OCI-LY1 (cell line): ENCODE data around the gene PKNOX2.

ENCODE experiments used
- H2AFZ ChIP-seq: fragments of 200-600 bp; sonication (generic), shearing (Covaris generic); 2 replicates; pipeline ENCODE4 v1.6.0; 2014; ENCODE audit warnings: antibody characterized with exemption, mild to moderate bottlenecking, low read length
- H3F3A ChIP-seq: fragments of 200-600 bp; sonication (generic), shearing (Covaris generic); 2 replicates; pipeline ENCODE4 v1.6.0; 2014; ENCODE audit warnings: mild to moderate bottlenecking, antibody characterized with exemption, low read length, moderate library complexity; ENCODE audit not compliant: insufficient read depth
- H3K27ac ChIP-seq: fragments of 200-600 bp; sonication (generic); 2 replicates; pipeline ENCODE4 v1.5.1; 2014; ENCODE audit warnings: low read length, mixed run types, mild to moderate bottlenecking, low read depth; ENCODE audit not compliant: poor library complexity, severe bottlenecking
- H3K27me3 ChIP-seq: fragments of 200-600 bp; sonication (generic); 2 replicates; pipeline ENCODE4 v1.6.0; 2014; ENCODE audit warnings: antibody characterized with exemption, mild to moderate bottlenecking, low read length, moderate library complexity; ENCODE audit not compliant: insufficient read depth
- H3K36me3 ChIP-seq: fragments of 200-600 bp; sonication (generic); 2 replicates; pipeline ENCODE4 v1.6.1; 2014; ENCODE audit warnings: mild to moderate bottlenecking, antibody characterized with exemption, low read length, moderate library complexity, mixed read lengths; ENCODE audit not compliant: insufficient read depth
- H3K4me1 ChIP-seq: fragments of 200-600 bp; sonication (generic); 2 replicates; pipeline ENCODE4 v1.5.1; 2014; ENCODE audit warnings: mild to moderate bottlenecking, low read length, moderate library complexity; ENCODE audit not compliant: insufficient read depth, severe bottlenecking
- H3K4me2 ChIP-seq: fragments of 200-600 bp; sonication (generic), shearing (Covaris generic); 2 replicates; pipeline ENCODE4 v1.6.1; 2014; ENCODE audit warnings: low read length
- H3K4me3 ChIP-seq: fragments of 200-600 bp; sonication (generic); 2 replicates; pipeline ENCODE4 v1.5.1; 2014; ENCODE audit warnings: low read length, low read depth, mild to moderate bottlenecking, mixed read lengths; ENCODE audit not compliant: poor library complexity, severe bottlenecking
- H3K79me2 ChIP-seq: fragments of 200-600 bp; shearing (Covaris generic); 2 replicates; pipeline ENCODE4 v1.6.1; 2016; ENCODE audit warnings: mixed run types, low read length, mixed read lengths; ENCODE audit not compliant: insufficient read depth
- H3K9ac ChIP-seq: fragments of 200-600 bp; sonication (generic), shearing (Covaris generic); 2 replicates; pipeline ENCODE4 v1.6.1; 2014; ENCODE audit warnings: mild to moderate bottlenecking, low read length, mixed read lengths
- H3K9me2 ChIP-seq: fragments of 200-600 bp; sonication (generic), shearing (Covaris generic); 2 replicates; pipeline ENCODE4 v1.6.1; 2014; ENCODE audit warnings: low read depth, mild to moderate bottlenecking, low read length, mixed read lengths
- H3K9me3 ChIP-seq: fragments of 200-600 bp; shearing (Covaris generic); 2 replicates; pipeline ENCODE4 v1.6.1; 2014; ENCODE audit warnings: low read length, mixed read lengths
- H4K20me1 ChIP-seq: fragments of 200-600 bp; sonication (generic), shearing (Covaris generic); 2 replicates; pipeline ENCODE4 v1.6.0; 2016; ENCODE audit warnings: mild to moderate bottlenecking, low read length; ENCODE audit not compliant: insufficient read depth
- CTCF ChIP-seq: fragments of 200-600 bp; sonication (generic), shearing (Covaris generic); IDR thresholded peaks from 2 replicates; pipeline ENCODE4 v1.5.1; 2017; ENCODE audit warnings: mild to moderate bottlenecking, antibody characterized with exemption, low read length, moderate library complexity, mixed read lengths
- EZH2 ChIP-seq: fragments of 200-600 bp; sonication (generic), shearing (Covaris generic); IDR thresholded peaks from 2 replicates; pipeline ENCODE4 v1.8.0; 2017; ENCODE audit warnings: borderline replicate concordance, mixed run types, mild to moderate bottlenecking, antibody characterized with exemption, low read length, moderate library complexity, mixed read lengths

PKNOX2 gene

DNA sequence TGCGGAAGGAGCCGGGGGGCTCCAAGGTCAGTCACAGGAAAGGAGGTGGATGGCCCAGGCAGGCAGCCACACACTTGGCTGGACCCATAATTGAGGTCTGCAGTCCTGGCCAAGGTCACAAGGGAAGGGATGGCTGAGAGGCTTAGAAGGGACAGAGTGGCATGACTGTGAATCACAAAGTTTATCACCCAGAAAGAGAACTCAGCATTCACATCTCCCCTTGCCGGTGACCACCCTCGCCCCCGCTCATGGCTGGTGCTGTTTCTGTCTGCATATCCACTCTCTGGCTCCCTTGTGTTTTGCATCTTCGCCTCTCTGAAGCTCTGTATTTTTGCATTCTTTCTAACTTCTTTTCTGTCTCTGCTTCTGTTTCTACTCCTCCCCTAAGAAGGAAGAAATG is 214.0 kb downstream of the PKNOX2 start:
- no peaks in the 10 kb centered on the region for H3F3A ChIP-seq
- no peaks in the 10 kb centered on the region for H3K4me1 ChIP-seq
- no peaks in the 10 kb centered on the region for H3K9me3 ChIP-seq
- no peak overlapping the region for H3K4me3 ChIP-seq
- no peaks in the 10 kb centered on the region for H3K36me3 ChIP-seq
- no peak overlapping the region for H3K9ac ChIP-seq
- no peak for TF ChIP-seq EZH2
- TF ChIP-seq CTCF: no peak
- H4K20me1 ChIP-seq: no peaks in the 10 kb centered on the region
- H3K27me3 ChIP-seq: no peaks in the 10 kb centered on the region
- no peaks in the 10 kb centered on the region for H3K9me2 ChIP-seq
- H3K4me2 ChIP-seq: no peak overlapping the region
- H3K79me2 ChIP-seq: no peaks in the 10 kb centered on the region
- H3K27ac ChIP-seq: no peak overlapping the region
- no peak overlapping the region for H2AFZ ChIP-seq

DNA sequence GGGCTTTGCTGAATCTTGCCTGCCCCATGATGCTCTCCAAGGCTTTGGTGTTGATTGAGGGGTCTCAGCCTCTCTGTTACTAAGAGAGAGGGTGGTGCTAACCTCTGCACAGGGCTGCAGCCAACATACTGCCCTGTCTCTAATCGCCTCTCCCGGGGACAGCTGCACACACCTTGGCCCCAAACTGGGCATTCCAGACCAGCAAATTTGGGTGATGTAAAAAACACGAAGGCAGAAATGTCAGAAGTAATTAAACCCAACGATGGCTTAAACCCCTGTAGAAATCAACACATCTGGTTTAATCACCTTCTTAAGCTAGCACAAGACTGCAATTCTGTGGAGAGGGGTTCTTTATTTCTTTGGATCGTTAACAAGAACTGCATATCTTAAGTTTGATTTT is 215.0 kb downstream of the PKNOX2 start:
- TF ChIP-seq EZH2 (no peak), CTCF (no peak)
- Histone ChIP-seq H3K9me2 (no peaks in the 10 kb centered on the region), H3K27ac (no peak overlapping the region), H3K9ac (no peak overlapping the region), H3F3A (no peaks in the 10 kb centered on the region), H3K4me1 (no peaks in the 10 kb centered on the region), H3K9me3 (no peaks in the 10 kb centered on the region), H3K27me3 (no peaks in the 10 kb centered on the region), H3K4me2 (no peak overlapping the region), H3K79me2 (no peaks in the 10 kb centered on the region), H2AFZ (no peak overlapping the region), H3K36me3 (no peaks in the 10 kb centered on the region), H4K20me1 (no peaks in the 10 kb centered on the region), H3K4me3 (no peak overlapping the region)

DNA sequence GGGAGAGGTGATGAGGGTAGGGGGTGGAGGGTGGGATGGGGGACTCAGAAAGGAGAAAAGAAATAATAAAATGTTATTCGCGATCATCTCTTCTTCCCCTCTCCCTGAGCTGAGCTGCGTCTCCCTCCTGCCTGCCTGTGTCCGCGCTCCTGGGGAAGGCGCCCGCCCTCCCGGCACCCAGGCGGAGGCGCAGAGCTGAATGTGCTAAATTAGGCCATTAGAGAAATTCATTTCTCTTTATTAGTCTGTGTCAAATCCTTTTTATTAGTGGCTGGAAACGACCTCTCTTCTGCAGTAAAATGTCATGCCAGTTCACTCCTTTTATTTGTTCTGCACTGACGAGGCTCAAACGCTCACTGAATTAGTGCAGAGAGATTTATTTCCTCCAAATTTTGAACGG is 215.4 kb downstream of the PKNOX2 start:
- Histone ChIP-seq H3K9me3 (no peaks in the 10 kb centered on the region), H3K79me2 (no peaks in the 10 kb centered on the region), H2AFZ (no peak overlapping the region), H3K9ac (no peak overlapping the region), H3K9me2 (no peaks in the 10 kb centered on the region), H3K27ac (no peak overlapping the region), H3K4me3 (no peak overlapping the region), H3K27me3 (no peaks in the 10 kb centered on the region), H3K4me1 (no peaks in the 10 kb centered on the region), H3F3A (no peaks in the 10 kb centered on the region), H3K36me3 (no peaks in the 10 kb centered on the region), H4K20me1 (no peaks in the 10 kb centered on the region), H3K4me2 (no peak overlapping the region)
- TF ChIP-seq EZH2 (no peak), CTCF (no peak)
